Measurements from ENCODE around the gene OLR1.

The OLR1 gene

DNA sequence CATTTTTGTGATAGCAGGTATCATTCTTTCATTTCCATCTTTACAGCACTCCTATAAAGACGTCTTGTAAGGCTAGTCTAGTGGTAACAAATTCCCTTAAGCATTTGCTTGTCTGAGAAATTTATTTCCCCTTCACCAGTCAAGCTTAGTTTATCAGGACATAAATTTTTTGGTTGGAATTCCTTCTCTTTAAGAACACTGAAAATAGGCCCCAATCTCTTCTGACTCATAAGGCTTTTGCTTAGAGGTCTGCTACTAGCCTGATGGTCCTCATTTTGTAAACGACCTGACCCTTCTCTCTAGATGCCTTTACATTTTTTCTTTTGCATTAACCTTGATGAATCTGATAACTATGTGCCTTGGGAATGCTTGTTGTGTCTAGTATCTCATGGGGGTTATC, 20.3 kb downstream of the OLR1 start:
- DNase-seq = no peak

DNA sequence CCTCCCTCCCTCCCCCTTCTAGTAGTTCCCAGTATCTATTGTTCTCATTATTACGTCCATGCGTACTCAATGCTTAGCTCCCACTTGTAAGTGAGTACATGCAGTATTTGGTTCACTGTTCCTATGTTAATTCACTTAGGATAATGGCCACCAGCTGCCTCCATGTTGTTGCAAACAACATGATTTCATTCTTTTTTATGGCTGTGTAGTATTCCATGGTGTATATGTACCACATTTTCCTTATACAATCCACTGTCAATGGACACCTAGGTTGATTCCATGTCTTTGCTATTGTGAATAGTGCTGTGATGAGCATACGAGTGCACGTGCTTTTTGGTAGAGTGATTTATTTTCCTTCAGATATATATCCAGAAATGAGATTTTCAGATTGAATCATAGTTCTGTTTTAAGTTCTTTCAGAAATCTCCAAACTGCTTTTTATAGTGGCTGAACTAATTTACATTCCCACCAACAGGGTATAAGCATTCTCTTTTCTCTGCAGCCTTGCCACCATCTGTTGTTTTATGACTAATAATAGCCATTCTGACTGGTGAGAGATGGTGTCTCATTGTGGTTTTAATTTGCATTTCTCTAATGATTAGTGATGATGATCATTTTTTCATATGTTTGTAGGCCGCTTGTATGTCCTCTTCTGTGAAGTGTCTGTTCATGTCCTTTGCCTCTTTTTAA, 24.1 kb downstream of the OLR1 start:
- DNase-seq = no peak

DNA sequence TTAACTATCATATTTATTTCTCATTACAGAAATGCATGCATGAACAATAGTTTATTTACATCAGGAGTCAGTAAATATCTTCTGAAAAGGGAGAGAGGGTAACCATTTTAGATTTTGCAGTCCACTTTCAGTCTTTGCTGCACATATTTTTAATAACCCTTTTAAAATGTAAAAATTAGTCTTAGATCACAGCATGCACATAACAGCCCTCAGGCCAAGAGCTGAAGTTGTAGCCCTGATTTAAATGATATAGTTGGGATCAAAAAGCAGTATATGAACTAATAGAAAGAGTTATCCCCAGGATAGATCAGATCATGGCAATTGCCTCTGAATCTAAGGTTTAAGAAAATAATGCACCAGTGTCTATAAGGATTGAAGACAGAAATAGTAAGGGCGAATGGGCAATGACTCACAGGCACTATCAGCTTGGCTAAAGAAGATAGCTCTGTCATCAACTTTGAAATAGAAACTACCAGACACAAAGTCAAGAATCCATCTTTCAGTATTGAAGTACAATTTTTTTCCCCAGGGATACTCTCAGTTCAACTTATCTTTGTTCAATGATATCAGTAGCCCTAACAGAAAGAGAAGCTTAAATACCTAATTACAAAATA, 28.8 kb downstream of the OLR1 start:
- peak; percentile 9 for DNase-seq

- DNase-seq = peak; percentile 88
Measured at GRCh38 chr12:10140001-10140400, 31.9 kb downstream of the OLR1 start.

GRCh38 chr12:10136637-10137205, 35.2 kb downstream of the OLR1 start:
- DNase-seq = peak; percentile 7

DNA sequence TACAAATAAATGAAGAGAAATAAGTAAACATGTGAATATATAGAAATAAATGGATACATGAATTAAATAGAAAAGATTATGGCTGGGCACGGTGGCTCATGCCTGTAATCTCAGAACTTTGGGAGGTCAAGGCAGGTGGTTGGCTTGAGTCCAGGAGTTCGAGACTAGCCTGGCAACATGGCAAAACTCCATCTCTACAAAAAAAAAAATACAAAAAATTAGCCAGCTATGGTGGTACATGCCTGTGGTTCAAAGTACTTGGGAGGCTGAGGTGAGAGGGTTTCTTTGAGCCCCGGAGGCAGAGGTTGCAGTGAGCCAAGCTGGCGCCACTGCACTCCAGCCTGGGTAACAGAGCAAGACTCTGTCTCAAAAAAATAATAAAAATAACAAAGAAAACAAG, 36.8 kb downstream of the OLR1 start:
- no peak for DNase-seq

- no peak for DNase-seq
Measured at GRCh38 chr12:10132850-10133370, 39.0 kb downstream of the OLR1 start.

DNA sequence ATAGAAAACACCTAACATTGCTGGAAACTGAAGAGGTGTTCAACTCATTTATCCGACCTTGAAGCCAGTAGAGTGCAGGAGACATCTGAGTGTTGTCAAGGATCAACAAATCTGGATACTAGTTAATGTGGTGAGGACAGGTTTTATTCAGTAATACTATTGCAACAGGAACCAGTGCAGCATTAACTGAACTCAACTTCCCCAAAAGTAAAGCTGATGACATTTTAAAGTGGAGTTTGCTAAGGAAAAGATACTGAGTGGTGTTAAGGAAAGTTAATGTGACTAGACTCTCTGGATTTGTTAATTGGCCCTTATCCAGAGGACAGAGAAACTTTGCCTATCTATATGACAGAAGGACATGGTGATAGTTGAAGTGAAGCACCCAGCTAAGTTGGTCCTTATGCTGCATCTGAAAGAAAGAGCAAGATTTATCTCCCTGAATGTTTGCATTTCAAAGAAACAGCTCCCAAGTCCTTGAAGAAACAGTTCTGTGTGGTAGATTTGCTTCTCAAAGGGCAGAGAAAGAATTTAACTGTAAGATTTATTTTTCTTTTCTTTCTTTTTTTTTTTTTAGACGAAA, 40.7 kb downstream of the OLR1 start:
- DNase-seq = peak; percentile 51

GRCh38 chr12:10130042-10130441, 41.9 kb downstream of the OLR1 start, which contains the start of gene CLEC7A:
TSS of gene CLEC7A (minus strand) at chr12:10130199. CDS start at chr12:10130082, 117 bp downstream.
- DNase-seq = peak; percentile 7

DNA sequence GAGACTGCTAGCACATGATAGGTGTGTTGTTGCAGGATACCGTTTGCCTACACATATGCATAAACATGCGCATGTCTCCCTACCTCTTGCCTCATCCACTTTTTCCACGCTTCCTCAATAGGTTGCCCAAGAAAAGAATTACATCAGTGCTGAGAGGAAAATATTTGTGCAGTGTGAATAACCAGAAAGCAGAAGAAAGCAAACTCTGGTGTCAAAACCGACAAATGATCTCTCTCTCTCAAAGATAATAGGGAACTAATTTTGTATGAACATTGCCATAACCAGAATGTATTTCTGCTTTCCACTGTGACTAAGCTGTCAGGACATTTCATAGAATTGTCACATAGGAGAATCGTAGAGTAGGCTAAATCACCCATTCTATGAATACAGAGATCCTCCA, 43.2 kb downstream of the OLR1 start:
- DNase-seq = peak; percentile 79

DNA sequence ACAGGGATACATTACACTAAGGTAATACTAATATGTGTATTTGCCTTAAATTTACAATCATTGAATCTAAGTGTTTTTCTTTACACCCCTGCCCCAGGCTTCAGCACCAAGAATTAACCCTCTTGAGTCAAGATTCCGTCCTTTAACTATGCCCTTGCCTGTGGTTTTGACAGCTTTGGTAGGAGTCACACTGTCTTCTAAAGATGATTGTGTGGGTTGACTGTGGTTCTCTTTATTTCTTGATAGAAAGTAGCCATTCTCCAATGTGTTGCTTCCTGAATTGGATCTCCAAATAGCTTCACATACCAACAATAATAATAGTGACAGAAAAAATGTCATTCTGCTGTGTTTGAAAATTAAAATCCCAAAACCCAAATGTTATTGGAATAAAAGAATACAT, 45.5 kb downstream of the OLR1 start:
- no peak for DNase-seq

- DNase-seq = no peak
Measured at GRCh38 chr12:10122689-10123088, 49.2 kb downstream of the OLR1 start.

GRCh38 chr12:10121278-10121677, 50.7 kb downstream of the OLR1 start:
- DNase-seq = peak; percentile 75

GRCh38 chr12:10119066-10119465, 52.9 kb downstream of the OLR1 start:
- no peak for DNase-seq

DNA sequence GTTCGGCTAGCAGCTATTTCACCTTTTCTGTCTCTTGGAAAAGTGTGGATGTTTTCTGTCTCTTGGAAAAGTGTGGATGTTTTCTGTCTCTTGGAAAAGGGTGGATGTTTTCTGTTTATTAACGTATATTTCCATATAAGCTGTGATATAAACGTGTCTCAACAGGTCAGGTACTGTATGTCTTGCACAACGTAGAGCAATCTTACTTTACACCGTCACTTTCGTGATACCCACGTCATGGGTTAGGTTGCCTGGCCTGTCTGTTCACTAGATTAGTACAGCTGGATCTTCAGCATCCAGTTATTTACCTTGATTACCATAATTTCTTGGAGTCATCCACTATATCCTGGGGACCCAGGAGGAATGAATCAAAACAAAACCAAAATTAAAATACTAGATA, 56.0 kb downstream of the OLR1 start:
- no peak for DNase-seq

DNA sequence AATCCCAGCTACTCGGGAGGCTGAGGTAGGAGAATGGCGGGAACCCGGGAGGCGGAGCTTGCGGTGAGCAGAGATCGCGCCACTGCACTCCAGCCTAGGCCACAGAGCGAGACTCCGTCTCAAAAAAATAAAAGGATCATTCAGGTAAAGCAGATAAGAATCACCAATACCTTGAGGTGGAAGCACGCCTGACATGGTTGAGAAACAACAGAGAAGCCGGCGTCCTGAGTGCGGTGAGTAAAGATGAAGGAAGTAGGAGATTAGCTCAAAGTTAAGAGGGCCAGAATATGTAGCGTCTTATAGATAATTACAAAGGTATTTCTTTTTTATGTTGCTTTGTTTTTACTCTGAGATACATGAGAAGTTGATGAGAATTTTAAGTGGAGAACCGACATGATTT, 56.6 kb downstream of the OLR1 start:
- no peak for DNase-seq

GRCh38 chr12:10113920-10114319, 58.0 kb downstream of the OLR1 start:
- DNase-seq = no peak

DNA sequence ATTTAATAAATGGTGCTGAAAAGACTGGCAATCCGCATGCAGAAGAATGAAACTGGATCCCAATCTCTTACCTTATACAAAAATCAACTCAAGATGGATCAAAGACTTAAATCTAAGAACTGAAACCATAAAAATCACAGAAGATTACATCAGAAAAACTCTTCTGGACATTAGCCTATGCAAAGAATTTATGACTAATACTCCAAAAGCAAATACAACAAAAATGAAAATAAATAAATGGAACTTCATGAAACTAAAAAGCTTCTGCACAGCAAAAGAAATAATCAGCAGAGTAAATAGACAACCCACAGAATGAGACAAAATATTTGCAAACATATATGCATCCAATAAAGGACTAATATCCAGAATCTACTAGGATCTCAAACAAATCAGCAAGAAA, 58.9 kb downstream of the OLR1 start:
- DNase-seq = no peak

DNA sequence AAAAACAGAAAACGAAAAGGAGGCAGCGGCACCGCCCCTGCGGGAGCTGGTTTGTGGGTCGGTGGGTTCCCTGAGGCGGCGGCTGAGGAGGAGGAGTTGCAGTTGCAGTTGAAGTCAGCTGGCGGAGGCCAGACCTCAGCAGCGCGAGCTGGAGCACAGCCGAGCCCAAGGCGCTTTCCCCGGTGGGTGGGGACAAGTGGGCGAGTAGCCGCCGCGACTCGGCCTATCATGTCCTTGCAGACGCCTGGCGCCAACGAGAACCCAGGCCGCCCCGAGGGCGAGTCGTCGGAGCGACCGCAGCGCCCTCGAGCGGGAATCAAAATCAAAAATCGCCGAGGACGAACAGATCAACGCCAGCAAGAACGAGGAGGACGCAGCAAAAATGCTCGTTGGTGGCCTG, 60.5 kb downstream of the OLR1 start:
- no peak for DNase-seq

GRCh38 chr12:10110256-10110844, 61.6 kb downstream of the OLR1 start:
- DNase-seq = no peak
